Endothelial cell of hepatic sinusoid (primary cell): ENCODE results near the gene EPHA6.
"Not testable (repeated sequence)": the region's sequence is repeated elsewhere in the genome, so short reads cannot be mapped to it uniquely, and the experiment has no call there.

Experiments
- in situ Hi-C: cut with HindIII; loops from 2 replicates; pipeline ENCODE4 v1.10.0; 2017; ENCODE audit warnings: low sequenced_read_pairs

Gene EPHA6

DNA sequence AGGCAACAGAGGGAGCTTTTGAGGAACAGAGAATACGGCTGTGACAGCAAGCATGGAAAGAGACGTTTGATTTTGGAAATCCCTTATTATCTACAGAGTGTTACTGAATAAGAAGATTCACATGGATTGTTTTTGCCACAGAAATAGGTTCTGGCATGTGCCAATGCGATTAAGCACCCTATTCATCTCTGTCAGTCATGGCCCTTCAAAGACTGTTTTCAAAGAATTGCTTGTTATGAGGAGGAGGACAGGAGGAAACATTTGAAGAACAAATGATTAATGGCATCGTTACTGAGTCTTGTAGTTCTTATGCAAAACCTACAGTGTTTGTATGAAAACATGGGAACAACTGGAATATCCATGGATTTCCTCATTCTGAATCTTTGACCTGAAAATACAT, 86.2 kb downstream of the EPHA6 start:
- in situ Hi-C loops, result no loop called here

DNA sequence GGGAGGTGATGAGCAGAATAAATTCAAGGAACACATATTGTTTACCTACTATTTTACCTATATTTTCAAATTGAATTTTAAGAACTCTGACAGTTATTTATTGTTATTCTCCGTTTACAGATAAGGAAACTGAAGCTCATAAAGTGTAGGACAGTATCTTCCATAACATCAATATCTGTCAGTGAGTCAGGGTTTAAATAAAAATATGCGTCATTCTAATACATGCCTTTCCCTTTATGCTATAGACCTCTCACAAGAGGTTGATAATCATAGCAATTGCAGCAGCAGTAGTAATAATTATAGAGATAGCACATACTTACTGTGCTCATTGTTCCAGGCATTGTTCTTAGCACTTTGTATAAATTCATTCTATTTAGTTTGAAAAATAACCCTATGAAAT, 101.1 kb downstream of the EPHA6 start:
- in situ Hi-C loops, result no loop called here

DNA sequence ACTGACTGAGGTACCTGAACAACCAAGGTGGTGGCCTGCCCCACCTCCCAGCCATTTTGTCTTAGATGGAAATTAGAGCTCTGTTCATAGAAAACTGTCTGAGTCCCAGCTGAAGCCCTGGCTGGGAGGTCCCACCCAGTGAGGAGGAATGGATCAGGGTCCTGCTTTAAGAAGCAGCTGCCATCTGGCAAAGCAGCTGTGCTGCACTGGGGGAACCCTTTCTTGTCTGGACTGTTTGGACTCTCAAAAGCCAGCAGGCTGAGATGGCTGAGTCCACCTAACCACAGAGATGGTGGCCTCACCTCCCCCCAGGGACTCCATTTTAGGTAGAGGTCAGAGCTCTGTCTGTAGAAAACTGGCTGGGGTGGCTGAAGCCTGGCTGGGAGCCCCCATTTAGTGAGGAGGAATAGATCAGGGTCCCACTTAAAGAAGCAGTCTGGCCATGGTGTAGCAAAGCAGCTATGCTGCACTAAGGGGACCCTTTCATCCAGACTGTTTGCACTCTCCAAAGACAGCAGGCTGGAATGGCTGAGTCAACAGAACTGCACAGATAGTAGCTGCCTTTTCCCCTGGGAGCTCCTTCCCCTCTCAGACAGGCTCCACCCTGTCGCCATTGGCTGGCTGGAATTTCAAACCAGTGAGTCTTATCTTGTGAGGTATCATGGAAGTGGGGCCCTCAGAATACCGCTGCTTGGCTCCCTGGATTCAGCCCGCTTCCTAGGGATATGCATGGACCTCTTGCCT, 116.9 kb downstream of the EPHA6 start:
- in situ Hi-C loops, result no loop called here

DNA sequence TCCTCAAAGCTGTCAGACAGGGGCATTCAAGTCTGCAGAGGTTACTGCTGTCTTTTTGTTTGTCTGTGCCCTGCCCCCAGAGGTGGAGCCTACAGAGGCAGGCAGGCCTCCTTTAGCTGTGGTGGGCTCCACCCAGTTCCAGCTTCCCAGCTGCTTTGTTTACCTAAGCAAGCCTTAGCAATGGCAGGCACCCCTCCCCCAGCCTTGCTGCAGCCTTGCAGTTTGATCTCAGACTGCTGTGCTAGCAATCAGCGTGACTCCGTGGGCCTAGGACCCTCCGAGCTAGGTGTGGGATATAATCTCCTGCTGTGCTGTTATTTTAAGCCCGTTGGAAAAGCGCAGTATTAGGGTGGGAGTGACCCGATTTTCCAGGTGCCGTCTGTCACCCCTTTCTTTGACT, 127.7 kb downstream of the EPHA6 start:
- in situ Hi-C loops, result not testable (repeated sequence)

DNA sequence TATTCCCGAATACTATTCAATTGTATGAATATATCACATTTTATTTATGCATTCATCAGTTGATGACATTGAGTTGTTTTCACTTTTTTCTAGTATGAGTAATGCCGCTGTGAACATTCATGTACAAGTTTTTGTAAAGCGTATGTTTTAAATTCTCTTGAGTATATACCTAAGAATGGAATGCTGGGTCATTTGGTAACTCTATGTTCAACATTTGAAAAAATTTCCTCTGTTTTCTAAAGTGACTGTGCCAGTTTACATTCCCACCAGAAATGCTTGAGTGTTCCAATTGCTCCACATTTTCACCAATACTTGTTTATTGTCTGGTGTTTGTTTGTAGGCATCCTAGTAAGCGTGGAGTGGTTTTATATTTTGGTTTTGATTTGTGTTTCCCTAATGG, 144.5 kb downstream of the EPHA6 start:
- in situ Hi-C loops, result no loop called here

DNA sequence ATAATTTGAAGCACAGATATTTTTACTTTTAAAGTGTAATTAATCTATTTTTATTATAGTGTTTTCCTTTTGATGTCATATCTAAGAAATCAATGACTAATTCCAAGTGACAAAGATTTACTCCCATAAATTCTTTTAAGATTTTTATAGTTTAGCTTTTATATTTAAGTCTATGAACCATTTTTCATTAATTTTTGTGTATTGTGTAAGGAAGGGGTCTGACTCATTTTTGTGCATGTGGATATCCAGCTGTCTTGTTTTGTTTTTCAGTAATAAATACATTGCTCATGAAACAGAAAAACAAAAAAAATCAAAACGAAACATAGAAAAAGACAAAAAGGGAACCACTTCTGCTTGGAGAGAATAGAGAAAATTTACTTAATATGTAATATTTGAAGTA, 145.1 kb downstream of the EPHA6 start:
- in situ Hi-C loops, result no loop called here

DNA sequence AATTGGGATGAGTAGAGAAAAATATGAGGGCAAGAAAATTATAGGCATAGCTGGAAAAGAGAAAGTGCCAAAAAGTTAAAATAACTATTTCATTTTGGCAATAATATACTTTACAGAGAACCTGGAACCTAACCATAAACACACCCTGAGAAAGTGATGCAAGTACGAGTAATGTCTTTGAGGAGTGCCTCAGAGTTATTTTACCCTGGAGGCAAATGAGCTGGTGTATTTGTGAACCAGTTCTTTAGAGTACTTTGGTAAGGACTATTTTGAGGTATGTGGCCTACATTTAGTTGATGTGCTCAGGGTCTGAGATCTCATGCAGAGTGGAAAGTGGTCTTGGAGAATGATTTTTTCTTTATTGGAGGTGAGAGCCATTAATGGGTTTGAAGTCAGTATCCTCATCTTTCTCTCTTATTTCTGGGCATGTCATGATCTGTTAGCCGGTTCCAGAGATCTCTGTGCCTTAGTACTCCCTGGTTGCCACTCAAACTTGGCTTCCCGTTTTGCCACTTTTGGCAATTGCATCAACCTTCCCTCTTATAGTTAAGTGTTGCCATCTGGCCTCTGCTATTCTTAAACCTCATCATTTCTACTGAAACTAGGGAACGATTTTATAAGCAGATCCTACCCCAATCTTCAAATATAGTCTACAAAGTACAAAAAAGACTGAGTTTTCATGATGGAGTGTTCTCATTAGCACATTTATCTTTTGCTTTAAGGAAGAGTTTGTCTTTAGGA, 145.7 kb downstream of the EPHA6 start:
- in situ Hi-C loops, result loop anchor here (5.0 kb wide), 1 partner anchor 53 kb away; no protein-coding TSS in a partner anchor

DNA sequence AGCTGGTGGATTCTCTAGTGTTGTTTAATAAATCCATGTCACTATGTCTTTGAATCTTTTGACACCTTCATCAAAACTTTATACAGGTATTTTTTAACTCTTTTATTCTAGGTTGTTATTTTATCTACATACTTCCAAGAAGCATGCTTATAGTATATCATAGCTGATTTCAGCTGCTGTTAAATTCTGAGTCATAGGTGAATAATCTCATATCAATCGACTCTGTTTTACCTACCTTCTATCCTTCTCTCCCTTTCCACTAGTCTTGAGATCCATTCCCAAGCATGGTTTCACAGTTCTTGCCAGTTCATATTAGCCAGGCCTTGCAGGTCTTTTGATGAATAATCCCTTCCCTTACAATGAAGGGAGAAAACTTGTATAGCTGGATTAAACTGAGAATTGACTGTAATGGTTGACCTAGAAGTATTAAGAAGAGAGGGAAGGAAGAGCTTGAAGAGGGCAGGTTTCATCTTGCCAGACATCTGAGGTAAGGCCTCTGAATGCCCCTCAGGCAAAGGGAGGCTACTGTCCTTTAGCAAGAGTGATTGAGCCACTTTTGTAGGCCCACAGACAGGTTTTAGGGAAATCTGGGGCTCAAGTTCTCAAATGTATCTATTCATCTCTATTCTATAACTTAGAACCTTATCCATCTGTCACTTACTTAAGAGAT, 146.4 kb downstream of the EPHA6 start:
- in situ Hi-C loops, result loop anchor here (5.0 kb wide), 1 partner anchor 53 kb away; no protein-coding TSS in a partner anchor

DNA sequence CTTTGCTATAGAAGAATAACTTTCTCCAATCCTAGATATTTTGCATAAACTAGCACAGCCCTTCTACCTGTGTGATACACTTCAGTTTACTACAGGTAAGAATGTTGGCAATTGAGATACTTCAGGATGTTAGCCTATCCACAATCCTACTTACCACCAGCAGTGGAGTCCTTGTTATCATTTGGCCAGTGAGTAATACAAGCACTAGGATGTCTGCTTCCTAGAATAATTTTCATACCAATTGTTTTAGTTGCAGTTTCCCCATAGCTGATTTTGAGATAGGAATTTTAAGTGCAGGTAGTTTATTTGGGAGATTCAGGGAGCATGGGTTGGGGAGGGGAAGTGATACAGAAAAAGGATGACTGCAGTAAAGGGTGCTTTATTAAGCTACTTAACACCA, 147.2 kb downstream of the EPHA6 start:
- in situ Hi-C loops, result loop anchor here (5.0 kb wide), 1 partner anchor 54 kb away; no protein-coding TSS in a partner anchor

DNA sequence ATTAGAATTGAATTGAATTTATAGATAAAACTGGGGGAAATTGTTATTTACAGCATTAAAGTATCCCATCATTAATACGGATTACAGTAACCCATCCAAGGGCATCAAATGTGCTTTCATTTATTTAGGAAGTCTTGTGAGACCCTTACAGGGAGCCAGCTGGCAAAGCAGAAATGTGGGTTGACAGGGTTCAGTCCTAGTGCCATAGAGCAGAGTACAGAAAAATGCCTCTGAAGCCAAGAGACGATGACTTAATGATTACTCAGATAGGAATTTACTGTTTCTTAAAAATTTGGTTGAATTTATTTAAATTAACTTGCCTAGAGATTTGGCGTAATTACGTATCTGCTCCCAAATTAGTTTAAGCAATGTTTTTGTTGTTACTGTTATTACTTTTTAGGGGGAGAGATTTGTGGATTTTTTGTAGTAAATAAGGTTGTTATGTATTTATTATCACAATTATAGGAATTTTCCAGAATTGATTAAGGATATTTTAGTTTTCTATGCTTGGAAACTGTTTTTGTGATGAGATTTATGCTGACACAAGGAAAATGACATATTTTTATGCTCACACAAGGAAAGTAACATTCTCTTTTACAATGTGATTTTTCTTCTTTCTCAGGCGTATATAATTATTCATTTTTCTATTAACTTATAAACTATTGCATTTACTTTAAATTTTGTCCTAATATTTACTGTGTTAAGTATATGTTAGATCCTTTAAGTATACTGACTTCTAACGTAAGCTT, 152.0 kb downstream of the EPHA6 start:
- in situ Hi-C loops, result no loop called here

DNA sequence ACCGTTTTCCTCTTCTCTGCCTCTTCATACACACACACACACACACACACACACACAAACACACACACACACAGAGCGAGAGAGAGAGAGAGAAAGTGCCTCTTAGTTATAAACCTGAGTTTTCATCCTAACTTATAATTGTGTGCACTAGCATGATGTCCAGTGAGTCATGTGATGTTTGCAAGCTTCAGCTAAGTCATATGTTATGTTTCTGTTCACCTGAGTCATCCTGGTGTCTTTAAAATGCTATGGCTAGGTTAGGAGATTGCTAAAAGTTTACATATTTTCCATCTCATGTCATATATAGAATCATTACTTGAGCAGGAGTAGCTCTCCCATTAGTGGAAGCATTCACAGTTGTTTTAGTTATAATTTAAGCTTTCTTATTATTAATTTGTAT, 155.8 kb downstream of the EPHA6 start:
- in situ Hi-C loops, result no loop called here

DNA sequence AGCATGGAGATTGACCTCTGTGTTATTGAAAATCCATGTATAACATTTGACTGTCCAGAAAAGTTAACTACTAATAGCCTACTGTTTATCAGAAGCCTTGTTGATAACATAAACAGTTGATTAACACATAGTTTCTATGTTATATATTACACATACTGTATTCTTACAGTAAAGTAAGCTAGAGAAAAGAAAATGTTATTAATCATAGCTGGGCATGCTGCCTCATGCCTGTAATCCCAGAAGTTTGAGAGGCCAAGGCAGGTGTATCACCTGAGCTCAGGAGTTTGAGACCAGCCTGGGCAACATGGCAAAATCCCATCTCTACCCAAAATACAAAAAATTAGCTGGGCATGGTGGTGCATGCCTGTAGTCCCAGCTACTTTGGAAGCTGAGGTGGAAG, 163.3 kb downstream of the EPHA6 start:
- in situ Hi-C loops, result no loop called here

DNA sequence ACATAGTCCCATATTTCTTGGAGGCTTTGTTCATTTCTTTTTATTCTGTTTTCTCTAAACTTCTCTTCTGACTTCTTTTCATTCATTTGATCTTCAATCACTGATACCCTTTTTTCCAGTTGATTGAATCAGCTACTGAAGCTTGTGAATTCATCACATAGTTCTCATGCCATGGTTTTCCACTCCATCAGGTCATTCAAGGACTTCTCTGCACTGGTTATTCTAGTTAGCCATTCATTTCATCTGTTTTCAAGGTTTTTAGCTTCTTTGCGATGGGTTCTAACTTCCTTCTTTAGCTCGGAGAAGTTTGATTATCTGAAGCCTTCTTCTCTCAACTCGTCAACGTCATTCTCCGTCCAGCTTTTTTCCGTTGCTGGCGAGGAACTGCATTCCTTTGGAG, 169.3 kb downstream of the EPHA6 start:
- in situ Hi-C loops, result not testable (repeated sequence)

DNA sequence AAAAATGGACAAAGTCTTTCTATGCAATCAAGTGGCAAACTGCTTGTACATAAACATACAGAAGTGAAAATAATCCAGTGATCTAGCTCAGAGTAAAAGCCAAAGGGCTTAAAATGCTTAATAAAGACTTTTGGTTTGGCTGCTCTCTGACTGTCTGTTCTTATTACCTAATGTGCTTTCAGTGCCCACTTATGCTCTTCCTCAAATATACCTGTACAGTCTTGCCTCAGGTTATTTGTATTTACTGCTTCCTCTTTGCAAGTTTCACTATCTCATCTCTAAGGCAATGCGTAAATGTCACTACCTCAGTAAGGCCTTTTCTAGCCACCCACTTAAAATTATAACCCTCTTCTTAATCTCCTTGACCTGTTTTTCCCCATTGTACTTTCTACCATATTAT, 171.8 kb downstream of the EPHA6 start:
- in situ Hi-C loops, result no loop called here

DNA sequence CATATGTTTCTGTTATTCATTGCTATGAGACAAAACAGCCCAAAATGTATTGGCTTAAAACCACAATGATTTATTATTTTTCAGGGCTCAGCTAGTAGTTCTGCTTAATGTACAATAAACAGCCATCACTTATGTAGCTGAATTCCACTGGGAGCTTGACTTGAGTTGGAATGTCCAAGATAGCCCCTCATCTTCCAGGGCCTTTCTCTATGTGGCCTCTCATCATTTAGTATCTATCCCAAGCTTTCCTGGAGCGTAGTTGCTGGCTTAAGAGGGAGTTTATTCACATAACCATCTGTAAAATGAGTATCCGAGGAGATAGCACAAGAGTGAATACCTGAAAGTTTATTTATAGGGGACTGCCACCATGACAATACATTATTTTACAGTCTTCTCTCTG, 176.8 kb downstream of the EPHA6 start:
- in situ Hi-C loops, result no loop called here

DNA sequence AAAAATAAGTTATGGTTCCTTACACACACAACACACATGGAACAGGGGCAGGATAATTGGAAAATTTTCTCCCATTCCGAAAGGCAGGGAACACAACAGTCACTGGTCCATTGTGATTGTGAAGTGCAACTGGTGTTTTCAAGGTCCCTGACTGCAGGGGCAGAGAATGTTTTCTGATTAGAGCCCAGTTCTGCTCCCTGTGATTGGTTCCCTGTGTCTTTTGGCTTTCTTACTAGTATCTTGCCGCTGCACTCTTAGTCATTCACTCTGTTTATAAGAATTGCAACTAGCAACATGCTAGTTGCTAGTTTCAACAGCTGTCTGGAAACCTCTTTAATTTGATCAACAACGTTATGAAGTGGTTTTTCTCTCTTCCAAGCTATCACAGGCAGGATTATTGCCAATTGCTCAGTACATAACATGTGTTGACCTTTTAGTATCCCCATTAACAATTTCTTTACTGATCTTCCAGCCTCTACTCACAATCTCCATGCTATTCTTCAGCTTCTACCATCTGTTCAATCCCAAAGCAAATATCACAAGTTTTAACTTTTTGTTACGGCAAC, 177.5 kb downstream of the EPHA6 start:
- in situ Hi-C loops, result no loop called here

DNA sequence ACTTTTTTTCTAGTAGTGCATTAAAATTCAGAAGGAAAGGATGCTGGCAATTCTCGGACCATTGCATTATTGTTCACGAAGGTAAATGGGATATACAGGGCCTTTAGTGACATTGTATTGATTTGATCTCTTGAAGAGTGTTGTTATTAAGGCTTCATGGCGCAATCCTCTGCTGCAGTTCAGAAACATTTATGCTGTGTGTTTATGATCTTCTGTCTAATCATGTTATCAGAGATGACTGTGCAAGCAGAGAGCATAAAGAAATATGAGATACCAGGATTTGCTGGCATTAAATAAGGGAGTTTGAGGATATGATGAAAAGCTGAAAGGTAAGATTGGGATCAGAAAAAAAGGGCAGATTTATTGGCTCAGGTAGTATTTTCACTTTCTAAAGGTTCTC, 180.6 kb downstream of the EPHA6 start:
- in situ Hi-C loops, result no loop called here

DNA sequence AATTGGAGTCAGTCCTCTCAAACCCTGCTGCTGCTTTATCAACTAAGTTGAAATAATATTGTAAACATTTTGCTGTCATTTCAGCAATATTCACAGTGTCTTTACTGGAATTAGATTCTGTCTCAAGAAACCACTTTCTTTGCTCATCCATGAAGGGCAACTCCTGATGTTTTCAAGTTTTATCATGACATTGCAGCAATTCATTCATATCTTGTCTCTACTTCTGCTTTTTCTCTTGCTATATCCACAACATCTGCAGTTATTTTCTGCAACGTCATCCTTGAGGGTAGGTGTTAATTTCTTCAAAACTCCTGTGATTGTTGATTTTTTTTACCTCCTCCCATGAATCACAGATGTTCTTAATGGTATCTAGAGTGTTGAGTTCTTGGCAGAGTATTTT, 181.6 kb downstream of the EPHA6 start:
- in situ Hi-C loops, result no loop called here

DNA sequence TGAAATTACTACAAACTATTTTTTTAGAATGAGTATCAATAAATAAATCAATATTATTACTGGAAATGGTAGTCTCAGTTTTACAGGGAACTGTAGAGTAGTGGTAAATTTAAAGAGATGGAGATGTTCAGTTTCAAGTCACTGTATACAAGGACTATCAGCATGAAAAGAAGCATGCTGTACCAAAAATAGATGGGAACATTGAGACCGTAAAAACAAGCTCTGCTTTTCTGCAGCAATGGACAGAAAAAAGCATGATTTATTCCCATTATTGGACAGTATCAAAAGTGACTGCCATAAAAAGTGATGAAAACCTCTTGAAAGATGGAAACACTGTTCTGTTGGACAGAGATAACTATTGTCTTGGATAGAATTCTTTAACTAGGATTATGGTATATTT, 187.2 kb downstream of the EPHA6 start:
- in situ Hi-C loops, result no loop called here

DNA sequence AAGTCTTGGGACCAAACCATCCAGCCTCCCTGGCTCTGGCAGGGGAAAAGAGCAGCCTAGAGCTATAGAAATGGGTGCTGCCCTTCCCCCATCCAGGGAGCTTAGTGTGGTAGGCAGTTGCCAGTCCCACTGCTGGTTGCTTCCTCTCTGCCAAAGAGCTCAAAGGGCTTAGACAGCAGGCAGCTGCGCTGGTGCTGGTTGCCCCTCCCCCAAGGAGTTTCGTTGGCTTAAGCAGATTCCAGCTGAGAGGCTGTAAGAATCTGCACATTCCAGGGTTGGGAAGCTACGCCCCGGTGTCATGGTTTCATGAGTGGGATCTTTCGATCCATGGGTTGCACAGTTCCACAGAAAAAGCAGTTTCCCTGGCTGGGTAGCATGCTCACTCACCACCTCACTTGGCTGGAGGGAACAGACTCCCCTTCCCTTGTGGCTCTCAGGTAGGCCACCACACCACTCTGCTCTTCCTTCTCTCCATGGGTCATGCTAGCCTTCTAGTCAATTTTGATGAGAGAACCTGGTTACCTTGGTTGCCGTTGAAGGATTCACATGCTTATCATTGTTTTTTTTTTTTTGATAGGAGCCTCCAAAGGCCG, 195.1 kb downstream of the EPHA6 start:
- in situ Hi-C loops, result no loop called here
